ENCODE results near the gene ANKRA2. TPM values are rescaled to one million over a fixed set of nuclear protein-coding genes. Genes with fewer than 3 reads are reported as not detected.

ANKRA2 gene
- polyA plus RNA-seq, 1 donor from 2014 or later = 70.9 TPM

GRCh38 chr5:73522989-73523388 lies 42.5 kb downstream of the ANKRA2 start:
- H3K9ac ChIP-seq (ENCODE audit: low read length) = no peak overlapping the region
- no peaks in the 10 kb centered on the region for H3K9me3 ChIP-seq (ENCODE audit: low read length)
- H3F3A ChIP-seq (ENCODE audit: insufficient read depth, low read length, poor library complexity, severe bottlenecking) = no peaks in the 10 kb centered on the region
- H3K4me3 ChIP-seq (ENCODE audit: low read length) = no peak overlapping the region
- H3K27ac ChIP-seq (ENCODE audit: low read length) = no peak overlapping the region
- no peak overlapping the region for H2AFZ ChIP-seq (ENCODE audit: low read depth, low read length)
- no peaks in the 10 kb centered on the region for H3K27me3 ChIP-seq (ENCODE audit: insufficient read depth, low read depth, low read length)
- no peaks in the 10 kb centered on the region for H3K79me2 ChIP-seq (replicated peaks; ENCODE audit: insufficient read depth, low read length)
- no peaks in the 10 kb centered on the region for H4K20me1 ChIP-seq (ENCODE audit: insufficient read depth)
- H3K36me3 ChIP-seq (ENCODE audit: insufficient read depth, low read length) = no peaks in the 10 kb centered on the region
- TF ChIP-seq SMC3 (conservative IDR thresholded peaks at IDR 0.05; ENCODE audit: poor library complexity) (no peak), RAD21 (conservative IDR thresholded peaks at IDR 0.05) (no peak), EZH2 (IDR thresholded peaks at IDR 0.05; ENCODE audit: borderline replicate concordance, insufficient read depth, low read length, poor library complexity, severe bottlenecking) (no peak), EP300 (conservative IDR thresholded peaks at IDR 0.05; ENCODE audit: poor library complexity, severe bottlenecking) (no peak), TAF1 (IDR thresholded peaks at IDR 0.05; ENCODE audit: low read depth) (no peak), REST (IDR thresholded peaks at IDR 0.05; ENCODE audit: borderline replicate concordance) (no peak), CTCF (IDR thresholded peaks at IDR 0.05; ENCODE audit: poor library complexity, severe bottlenecking) (no peak), POLR2AphosphoS5 (IDR thresholded peaks at IDR 0.05) (no peak), MXI1 (conservative IDR thresholded peaks at IDR 0.05; ENCODE audit: poor library complexity, severe bottlenecking) (no peak)
- no peak overlapping the region for H3K4me2 ChIP-seq (ENCODE audit: low read length)
- H3K9me2 ChIP-seq (ENCODE audit: insufficient read depth, low read length) = no peaks in the 10 kb centered on the region

- Histone ChIP-seq H3K4me2 (ENCODE audit: low read length) (no peak overlapping the region), H2AFZ (ENCODE audit: low read depth, low read length) (no peak overlapping the region)
Observed at GRCh38 chr5:73519531-73520283, 45.7 kb downstream of the ANKRA2 start.

More at GRCh38 chr5:73519531-73520283, 45.7 kb downstream of the ANKRA2 start:
- Histone ChIP-seq H3K36me3 (ENCODE audit: insufficient read depth, low read length) (no peaks in the 10 kb centered on the region), H3K79me2 (replicated peaks; ENCODE audit: insufficient read depth, low read length) (no peaks in the 10 kb centered on the region), H3K9me3 (ENCODE audit: low read length) (no peaks in the 10 kb centered on the region), H3K9ac (ENCODE audit: low read length) (no peak overlapping the region), H3F3A (ENCODE audit: insufficient read depth, low read length, poor library complexity, severe bottlenecking) (no peaks in the 10 kb centered on the region), H3K9me2 (ENCODE audit: insufficient read depth, low read length) (no peaks in the 10 kb centered on the region), H3K27ac (ENCODE audit: low read length) (no peak overlapping the region), H3K4me3 (ENCODE audit: low read length) (no peak overlapping the region), H3K27me3 (ENCODE audit: insufficient read depth, low read depth, low read length) (no peaks in the 10 kb centered on the region), H4K20me1 (ENCODE audit: insufficient read depth) (no peaks in the 10 kb centered on the region)
- TF ChIP-seq TAF1 (IDR thresholded peaks at IDR 0.05; ENCODE audit: low read depth) (no peak), REST (IDR thresholded peaks at IDR 0.05; ENCODE audit: borderline replicate concordance) (no peak), SMC3 (conservative IDR thresholded peaks at IDR 0.05; ENCODE audit: poor library complexity) (peak; percentile 60), POLR2AphosphoS5 (IDR thresholded peaks at IDR 0.05) (no peak), CTCF (IDR thresholded peaks at IDR 0.05; ENCODE audit: poor library complexity, severe bottlenecking) (peak; percentile 69), EZH2 (IDR thresholded peaks at IDR 0.05; ENCODE audit: borderline replicate concordance, insufficient read depth, low read length, poor library complexity, severe bottlenecking) (no peak), EP300 (conservative IDR thresholded peaks at IDR 0.05; ENCODE audit: poor library complexity, severe bottlenecking) (no peak), MXI1 (conservative IDR thresholded peaks at IDR 0.05; ENCODE audit: poor library complexity, severe bottlenecking) (no peak), RAD21 (conservative IDR thresholded peaks at IDR 0.05) (peak; percentile 62)
